HG03196 (cell line): ENCODE results near the gene ZBED1.
"Not testable (repeated sequence)": the region's sequence is repeated elsewhere in the genome, so short reads cannot be mapped to it uniquely, and the experiment has no call there.

ENCODE experiments used
- ATAC-seq: cut with Tn5 transposase; IDR thresholded peaks from one replicate; pipeline ENCODE4 v1.9.1; 2021; ENCODE audit not compliant: unreplicated experiment

ZBED1 gene

GRCh38 chrX:2477313-2477712 is 23.5 kb downstream of the ZBED1 start:
- ATAC-seq: not testable (repeated sequence)

- no peak for ATAC-seq
Observed at GRCh38 chrX:2474963-2475726, 25.6 kb downstream of the ZBED1 start.

GRCh38 chrX:2474280-2474962 is 26.4 kb downstream of the ZBED1 start:
- ATAC-seq: no peak

GRCh38 chrX:2473064-2473463 is 27.7 kb downstream of the ZBED1 start:
- not testable (repeated sequence) for ATAC-seq

DNA sequence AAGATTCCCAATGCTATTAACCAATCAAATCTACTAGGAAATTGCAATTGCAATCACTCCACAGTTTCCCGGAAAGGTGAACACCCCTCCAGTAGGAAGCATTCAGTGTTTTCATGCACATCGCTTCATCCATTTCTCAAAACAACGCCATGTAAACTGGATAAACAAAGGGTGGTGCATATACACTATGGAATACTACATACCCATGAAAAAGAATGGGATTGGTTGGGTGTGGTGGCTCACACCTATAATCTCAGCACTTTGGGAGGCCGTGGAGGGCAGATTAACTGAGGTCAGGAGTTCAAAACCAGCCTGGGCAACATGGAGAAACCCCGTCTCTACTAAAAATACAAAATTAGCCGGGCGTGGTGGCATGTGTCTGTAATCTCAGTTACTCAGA is 29.1 kb downstream of the ZBED1 start:
- no peak for ATAC-seq

GRCh38 chrX:2471126-2471525 is 29.6 kb downstream of the ZBED1 start:
- not testable (repeated sequence) for ATAC-seq

- ATAC-seq: not testable (repeated sequence)
Observed at GRCh38 chrX:2469852-2470251, 30.9 kb downstream of the ZBED1 start.

- no peak for ATAC-seq
Observed at GRCh38 chrX:2469196-2469685, 31.5 kb downstream of the ZBED1 start.

DNA sequence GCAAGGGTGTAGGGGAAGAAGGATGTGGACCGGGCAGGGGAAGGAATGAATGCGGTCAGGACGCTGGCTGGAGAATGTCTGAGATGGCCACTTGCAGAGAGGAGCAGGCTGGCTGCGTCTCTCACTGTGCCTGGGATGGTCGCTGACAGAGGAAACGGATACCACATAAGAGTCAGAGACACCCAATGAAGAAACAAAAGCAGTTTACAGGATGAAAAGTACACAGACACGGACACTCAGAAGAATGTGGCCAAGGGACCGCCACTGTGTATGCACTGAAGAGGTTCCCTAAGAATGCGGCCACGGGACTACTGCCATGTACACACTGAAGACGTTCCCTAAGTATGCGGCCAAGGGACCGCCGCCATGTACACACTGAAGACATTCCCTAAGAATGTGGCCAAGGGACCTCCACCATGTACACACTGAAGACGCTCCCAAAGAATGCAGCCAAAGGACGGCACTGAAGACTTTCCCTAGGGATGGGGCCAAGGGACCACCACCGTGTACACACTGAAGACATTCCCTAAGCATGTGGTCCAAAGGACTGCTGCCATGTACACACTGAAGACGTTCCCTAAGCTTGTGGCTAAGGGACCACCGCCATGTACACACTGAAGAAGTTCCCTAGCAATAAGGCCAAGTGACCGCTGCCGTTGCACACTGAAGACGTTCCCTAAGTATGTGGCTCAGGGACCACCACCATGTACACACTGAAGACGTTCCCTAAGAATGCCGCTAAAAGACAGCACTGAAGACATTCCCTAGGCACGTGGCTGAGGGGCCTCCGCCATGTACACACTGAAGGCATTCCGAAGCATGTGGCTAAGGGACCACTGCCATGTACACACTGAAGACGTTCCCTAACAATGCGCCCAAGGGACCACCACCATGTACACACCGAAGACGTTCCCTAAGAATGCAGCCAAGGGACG is 32.2 kb downstream of the ZBED1 start:
- no peak for ATAC-seq

GRCh38 chrX:2466876-2467656 is 33.7 kb downstream of the ZBED1 start:
- ATAC-seq: no peak

DNA sequence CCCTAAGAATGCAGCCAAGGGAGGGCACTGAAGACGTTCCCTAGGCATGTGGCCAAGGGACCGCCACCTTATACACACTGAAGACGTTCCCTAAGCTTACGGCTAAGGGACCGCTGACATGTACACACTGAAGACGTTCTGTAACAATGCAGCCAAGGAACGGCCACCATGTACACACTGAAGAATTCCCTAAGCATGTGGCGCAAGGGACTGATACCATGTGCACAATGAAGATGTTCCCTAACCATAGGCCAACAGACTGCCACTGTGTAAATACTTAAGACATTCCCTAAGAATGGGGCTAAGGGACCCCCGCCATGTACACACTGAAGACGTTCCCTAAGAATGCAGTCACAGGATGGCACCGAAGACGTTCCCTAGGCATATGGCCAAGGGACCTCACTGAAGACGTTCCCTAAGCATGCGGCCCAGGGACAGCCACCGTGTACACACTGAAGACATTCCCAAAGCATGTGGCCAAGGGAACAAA is 36.1 kb downstream of the ZBED1 start:
- ATAC-seq: no peak

DNA sequence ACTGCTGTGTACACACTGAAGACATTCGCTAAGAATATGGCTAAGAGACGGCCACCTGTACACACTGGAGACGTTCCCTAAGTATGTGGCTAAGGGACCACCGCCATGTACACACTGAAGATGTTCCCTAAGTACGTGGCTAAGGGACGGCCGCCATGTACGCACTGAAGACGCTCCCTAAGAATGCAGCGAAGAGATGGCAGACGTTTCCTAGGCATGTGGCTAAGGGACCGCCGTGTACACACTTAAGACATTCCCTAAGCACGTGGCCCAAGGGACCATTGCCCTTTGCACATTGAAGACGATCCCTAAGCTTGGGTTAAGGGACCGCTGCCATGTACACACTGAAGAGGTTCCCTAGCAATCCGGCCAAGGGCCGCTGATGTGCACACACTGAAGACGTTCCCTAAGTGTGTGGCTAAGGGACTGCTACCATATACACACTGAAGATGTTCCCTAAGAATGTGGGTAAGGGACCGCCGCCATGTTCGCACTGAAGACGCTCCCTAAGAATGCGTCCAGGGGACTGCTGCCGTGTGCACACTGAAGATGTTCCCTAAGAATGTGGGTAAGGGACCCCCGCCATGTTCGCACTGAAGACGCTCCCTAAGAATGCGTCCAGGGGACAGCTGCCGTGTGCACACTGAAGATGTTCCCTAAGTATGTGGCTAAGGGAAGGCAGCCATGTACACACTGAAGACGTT is 36.7 kb downstream of the ZBED1 start:
- ATAC-seq: no peak

DNA sequence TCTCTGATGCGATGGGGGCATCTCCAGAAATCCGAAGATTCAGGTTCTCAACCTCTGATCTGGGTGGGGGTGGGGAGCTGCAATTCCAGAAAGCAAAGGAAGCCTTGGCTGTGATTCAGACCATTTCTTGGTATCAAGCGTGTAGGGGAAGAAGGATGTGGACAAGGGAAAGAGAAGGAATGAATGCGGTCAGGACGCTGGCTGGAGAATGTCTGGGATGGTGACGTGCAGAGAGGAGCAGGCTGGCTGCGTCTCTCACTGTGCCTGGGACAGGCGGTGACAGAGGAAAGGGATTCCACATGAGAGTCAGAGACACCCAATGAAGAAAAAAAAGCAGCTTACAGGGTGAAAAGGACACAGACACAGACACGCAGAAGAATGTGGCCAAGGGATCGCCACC is 37.3 kb downstream of the ZBED1 start:
- ATAC-seq: not testable (repeated sequence)

- no peak for ATAC-seq
Observed at GRCh38 chrX:2462780-2463179, 38.0 kb downstream of the ZBED1 start.

DNA sequence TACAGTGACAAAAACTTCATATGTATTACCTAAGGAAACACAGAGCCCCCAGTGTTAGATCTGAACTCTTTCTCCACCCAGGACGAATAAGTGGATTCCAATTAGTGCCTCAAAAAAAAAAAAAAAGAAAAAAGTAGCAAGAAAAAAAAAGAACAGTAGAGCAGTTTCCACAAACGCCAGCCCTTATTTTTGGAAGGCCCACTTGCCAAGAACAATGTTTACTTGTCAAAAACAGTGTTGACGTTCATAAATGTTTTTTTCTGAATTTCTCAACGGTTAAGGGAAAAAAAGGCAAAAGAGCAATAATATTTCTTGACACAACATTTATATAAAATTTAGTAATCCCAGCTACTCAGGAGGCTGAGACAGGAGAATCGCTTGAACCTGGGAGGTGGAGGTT is 38.7 kb downstream of the ZBED1 start:
- ATAC-seq: no peak

DNA sequence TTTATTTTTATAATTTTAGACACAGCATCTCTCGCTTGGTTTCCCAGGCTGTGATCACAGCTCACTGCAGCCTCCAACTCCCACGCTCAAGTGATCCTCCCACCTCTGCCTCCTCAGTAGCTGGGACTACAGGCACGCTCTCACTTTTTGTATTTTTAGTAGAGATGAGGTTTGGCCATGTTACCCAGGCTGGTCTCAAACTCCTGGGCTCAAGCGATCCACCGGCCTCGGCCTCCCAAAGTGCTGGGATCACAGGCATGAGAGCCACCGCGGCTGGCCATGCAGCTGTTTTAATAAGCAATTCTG is 39.1 kb downstream of the ZBED1 start:
- no peak for ATAC-seq

DNA sequence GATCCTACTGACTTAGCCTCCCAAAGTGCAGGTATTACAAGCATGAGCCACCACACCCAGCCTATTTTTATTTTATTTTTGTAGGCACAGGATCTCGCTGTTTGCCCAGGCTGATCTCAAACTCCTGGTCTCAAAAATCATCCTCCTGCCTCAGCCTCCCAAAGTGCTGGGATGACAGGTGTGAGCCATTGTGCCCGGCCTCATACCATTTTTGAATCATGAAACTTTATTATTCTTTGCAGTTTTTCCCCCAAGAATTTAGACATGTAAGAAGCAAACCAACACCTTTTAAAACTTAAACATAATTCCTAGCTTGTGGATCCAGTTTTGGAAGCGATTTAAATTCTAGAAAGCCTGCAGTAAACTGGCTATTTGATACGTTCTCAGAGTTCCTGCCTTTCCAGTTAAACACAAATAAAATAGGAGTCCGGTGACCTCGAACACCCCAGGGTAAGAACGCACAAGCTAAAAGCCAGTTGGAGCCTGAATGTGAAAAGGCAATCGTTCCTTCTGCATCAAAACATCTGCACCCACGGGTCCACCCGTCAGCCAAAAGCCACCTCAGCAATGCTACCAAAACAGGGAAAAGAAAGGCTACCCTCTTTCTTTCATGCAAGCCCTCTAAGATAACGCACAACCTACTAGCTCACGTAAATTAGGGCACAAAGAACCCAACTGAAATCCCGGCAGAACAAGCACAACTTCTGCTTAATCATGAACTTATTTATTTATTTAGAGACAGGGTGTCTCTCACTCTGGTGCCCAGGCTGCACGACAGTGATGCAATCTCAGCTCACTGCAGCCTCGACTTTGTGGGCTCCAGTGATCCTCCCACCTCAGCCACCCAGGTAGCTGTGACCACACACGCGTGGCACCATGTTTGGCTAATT is 39.7 kb downstream of the ZBED1 start:
- ATAC-seq: not testable (repeated sequence)

- ATAC-seq: not testable (repeated sequence)
Observed at GRCh38 chrX:2460048-2460447, 40.7 kb downstream of the ZBED1 start.

GRCh38 chrX:2458309-2458708 is 42.5 kb downstream of the ZBED1 start:
- ATAC-seq: no peak
